HG03460 (cell line): ENCODE measurements around the gene ASAP2.
A peak's percentile ranks its signal among the peaks of the same experiment; 100 is the strongest.

Experiments
- ATAC-seq: cut with Tn5 transposase; IDR thresholded peaks from one replicate; pipeline ENCODE4 v1.9.1; 2021; ENCODE audit not compliant: unreplicated experiment

ASAP2 gene

DNA sequence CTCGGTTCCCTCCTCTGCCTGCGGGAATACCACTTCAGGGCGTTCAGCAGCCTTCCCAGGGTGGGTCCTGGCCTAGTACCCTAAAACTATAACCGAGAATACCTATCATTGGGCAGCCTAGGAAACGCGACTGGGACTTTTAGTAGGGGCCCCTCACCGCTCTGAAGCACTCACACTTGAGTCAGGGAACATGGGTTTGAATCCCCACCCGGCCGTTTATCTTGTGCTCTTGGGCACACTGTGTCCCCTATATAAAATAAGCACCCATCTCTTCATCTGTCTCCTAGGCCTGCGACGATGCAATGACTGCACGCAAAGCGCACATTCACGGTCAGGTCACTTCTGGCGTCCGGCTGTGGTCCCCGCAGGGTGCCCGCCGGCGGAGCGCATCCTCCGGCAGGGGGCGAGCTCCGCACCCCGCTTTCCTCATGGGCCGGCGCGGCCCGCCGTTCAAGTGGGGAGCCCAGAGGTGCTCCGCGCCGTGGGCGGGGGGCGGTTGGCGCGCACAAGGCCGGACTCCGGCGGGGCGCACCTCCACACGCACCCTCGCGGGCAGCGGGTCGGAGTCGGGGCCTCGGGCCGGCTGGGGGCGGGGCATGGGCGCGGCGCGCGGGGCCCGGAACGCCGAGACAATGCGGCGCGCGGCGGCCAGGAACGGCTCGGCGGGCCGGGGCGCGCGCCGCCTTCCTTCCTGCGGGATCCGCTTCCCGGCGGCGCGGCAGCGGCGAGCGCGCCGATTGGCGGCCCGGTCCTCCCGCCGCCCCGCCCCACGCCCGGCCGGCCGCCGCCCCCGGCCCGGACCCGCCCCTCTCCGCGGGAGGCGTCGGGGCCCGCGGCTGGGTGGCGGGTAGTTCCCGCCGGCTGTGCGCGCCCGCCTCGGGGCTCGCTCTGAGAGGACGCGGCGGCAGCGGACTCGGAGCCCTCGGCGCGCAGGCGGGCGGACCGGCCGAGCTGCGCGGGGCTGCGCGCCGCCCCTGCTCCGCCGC lies at the start of gene ASAP2:
TSS of gene ASAP2 (plus strand) at position 850 of the 986 bp plus-strand sequence. CDS start 293 bp downstream, outside the sequence.
- peak; percentile 51 for ATAC-seq

DNA sequence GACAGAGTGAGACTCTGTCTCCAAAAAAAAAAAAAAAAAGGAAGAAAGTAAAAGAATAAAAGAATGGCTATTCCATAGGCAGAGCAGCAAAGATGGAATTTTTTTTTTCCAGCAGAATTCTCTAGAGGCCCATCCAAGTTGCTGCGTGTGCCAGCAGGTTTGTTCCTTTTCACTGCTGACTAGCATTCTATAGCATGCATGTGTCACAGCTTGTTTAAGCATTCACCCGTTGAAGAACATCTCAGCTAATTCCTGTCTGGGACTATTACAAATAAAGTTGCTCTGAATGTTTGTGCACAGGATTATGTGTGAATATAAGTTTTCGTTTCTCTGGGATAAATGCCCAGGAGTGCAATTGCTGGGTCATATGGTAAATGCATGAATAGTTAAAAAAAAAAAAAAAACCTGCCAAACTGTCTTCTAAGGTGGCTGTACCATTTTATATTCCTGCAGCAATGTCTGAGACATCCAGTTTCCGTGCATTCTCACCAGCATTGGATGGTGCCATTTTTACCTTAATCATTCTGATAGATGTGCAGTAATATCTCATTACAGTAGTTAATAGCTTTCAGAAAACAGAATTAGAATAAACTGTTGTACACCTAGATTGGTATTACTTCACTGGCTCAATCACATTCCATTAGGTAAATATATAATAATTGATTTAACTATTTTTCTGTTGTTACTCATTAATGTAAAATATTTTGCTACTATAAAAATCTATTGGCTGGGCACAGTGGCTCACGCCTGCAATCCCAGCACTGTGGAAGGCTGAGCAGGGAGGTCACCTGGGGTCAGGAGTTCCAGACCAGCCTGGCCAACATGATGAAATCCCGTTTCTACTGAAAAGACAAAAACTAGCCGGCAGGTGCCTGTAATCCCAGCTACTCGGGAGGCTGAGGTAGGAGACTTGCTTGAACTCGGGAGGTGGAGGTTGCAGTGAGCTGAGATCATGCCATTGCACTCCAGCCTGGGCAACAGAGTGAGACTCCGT lies 47.5 kb upstream of the ASAP2 start:
- ATAC-seq = no peak

DNA sequence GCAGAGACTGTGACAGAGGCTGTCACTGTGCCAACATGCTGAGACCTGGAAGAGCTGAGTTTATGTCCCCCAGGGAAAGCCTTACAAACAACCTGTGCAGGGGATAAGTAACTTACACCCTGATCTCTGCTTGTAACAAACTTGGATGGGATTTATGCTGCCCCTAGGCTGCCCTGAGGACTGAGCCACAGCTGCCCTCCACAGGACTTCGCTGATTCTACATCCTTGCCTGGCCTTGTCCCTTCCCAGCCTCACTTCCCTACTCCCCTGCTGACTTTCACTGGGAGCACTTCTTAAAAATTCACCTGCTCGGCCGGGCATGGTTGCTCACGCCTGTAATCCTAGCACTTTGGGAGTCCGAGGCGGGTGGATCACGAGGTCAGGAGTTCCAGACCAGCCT lies 45.9 kb upstream of the ASAP2 start:
- no peak for ATAC-seq

DNA sequence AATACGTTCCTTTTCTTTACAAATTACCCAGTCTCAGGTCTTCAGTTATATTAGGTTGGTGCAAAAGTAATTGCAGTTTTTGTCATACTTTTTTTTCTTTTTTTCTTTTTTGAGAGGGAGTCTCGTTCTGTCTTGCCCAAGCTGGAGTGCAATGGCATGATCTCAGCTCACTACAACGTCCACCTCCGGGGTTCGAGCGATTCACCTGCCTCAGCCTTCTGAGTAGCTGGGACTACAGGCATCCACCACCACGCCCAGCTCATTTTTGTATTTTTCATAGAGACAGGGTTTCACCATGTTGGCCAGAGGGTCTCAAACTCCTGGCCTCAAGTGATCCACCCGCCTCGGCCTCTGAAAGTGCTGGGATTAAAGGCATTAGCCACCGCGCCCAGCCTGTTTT lies 43.8 kb upstream of the ASAP2 start:
- no peak for ATAC-seq

DNA sequence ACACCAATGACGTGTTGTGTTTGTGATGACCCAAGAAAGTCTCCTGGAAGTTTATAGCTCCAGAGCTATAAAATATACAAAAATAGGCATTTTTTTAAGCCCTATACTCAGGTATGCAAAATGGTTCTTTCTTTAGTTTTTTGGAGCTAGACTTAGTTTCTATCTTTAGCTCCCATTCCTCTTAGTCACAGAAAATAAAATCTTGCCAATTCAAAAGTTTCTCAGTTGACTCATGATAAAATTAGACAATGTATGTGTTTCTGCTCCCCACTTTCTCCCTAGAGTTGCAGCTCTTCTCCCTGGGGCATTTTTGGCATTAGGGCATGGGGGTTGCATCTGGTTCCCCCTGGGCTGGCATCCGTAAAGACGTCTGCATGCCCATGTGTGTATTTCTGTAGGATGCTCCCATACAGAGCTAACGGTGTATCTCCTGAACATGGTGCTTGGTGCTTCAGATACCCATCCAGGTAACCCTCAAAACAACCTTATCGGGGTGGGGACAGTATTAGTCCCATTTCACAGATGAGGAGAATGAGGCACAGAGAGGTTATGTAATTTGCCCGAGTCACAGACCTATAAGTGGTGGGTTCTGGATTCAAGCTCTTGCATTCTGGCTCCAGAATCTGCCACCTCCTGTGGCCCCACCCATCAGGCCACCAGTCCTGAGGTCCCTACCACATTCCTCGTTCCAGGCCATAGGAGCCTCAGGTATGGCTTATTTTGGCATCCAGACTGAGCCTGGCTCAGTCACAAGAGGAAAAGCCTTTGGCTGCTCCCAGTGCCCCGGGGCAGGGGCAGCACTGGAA lies 43.1 kb upstream of the ASAP2 start:
- no peak for ATAC-seq

DNA sequence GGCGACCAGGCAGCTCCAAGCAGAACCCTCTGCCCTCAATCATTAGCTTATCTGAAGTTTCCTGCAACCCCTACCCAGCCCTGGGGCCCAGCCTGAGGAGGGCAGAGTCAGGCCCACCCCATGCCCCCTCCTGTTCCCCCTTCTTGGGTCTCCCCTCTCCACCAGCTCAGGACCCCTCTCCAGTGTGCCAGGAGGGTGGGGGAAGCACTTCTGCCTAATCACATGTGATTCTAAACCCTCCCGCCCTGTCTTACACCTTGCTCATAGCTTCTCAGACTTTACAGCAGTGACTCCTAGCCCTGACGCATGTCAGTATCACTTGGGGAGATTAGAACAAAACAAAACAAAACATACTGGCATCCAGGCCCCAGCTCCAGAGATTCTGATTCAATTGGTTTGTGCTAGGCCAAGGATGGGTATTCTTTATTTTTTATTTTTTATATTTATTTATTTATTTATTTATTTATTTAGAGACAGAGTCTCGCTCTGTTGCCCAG lies 42.5 kb upstream of the ASAP2 start:
- no peak for ATAC-seq

DNA sequence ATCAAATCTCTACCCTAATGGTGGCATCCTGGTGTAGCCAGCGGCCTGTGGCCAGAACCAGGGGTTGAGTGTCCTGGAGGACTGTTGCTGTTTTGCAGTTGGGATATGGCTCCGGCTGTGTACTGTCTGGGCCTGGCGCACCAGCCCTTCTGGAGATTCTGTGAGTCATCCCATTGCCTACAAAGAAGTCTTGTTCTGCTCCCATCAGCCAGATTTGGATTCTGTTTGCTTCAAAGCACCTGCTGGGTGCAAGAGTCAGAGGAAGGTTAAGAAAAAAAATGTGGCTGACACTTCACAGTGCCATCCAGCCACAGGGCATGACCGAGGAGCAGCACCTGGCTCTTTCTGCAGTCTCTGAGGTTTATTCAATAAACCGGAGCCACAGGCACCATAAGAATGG lies 41.0 kb upstream of the ASAP2 start:
- ATAC-seq = no peak

DNA sequence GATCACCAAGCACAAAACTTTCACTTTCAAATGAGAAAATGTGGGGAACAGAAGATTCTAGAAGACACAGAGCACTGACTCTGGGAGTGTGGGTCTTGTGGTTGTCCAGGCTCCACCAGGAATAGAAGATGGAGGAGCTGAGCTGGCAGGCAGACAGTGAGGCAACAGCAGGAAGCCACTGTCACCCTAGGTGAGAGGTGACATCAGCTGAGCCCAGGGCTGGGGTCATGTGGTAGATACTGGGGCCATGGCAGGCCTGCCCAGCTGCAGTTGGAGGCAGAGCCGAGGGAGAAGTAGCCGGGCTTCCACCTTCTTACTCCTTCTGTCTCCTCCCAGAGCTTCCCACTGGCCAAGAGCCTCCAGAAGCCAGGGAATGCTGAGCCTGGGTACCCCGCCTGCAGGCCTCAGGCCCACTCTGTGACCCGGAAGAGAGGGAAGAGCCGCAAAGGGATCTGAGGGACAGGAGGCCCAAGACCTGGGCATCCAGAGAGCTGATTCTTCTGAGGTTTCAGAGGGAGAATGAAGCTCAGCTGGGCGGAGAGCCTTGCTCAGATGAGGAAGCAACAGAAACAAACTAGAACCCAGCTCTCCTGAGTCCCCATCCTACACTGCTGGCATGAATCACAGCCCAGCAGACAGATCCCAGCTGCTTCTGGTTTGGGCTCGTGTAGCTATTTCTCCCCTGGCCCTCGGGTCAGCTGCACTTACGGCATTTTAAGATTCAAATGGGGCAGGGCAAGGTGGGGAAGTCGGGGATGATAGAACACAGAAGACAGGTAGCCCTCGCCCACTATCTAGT lies 39.8 kb upstream of the ASAP2 start:
- ATAC-seq = no peak

DNA sequence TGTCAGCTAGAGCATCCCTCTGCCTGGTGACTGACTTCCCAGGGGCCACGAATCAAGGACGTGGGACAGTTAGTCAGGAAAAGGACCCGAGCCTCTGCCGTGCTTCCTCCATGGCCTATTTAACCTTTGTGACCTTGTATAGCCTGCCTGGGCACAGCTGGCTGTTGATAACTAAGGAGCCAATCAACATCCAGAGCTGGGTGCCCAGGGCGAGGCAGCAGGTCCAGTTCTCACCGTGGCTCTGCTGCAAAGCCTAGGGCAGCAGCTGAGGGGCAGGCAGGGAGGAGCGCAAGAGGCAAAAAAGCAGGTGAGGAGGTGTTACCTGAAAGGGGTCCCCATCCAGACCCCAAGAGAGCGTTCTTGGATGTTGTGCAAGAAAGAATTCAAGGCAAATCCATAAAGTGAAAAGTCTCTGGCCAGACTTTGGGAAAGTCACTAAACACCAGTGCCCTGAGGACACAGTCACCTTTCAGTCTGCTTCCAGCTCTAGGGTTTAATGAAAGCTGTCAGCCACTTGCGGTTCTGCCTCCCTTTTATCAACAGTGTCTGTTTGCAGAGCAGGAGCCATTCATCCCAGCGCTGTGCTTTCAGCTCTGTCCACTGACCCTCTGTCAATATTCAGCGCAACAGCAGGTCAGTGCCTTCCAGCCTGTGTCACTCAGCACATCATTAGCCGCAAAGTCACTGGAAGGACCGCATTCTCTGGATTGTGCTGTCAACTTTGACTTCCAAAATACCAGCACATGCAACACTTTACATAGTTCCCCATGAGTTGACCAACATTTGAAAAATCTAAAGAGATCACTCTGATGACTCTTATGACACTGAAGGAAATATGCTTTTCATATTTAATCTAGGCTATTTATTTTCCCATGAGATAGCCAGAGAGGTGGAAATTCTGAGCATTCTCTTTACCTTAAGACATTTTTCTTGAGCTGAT lies 38.6 kb upstream of the ASAP2 start:
- no peak for ATAC-seq

DNA sequence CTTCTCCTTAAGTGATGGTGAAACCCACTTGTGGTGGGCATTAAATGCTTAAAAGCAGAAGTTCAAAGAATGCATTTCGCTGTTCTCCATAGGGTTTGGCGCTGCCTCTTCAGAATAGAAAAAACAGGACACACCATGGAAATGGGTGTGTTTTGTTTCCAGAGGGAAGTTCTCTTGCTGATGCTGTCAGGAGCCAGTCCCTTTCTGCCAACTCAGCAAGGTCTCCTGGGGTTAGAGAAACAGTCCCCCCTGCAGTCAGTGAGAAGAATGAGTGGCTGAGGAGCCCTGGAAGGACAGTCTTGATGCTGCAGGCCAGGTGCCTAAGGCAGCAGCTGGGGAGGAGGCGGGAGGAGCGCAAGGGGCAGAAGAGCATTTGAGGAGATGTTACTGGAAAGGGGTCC lies 37.8 kb upstream of the ASAP2 start:
- no peak for ATAC-seq

DNA sequence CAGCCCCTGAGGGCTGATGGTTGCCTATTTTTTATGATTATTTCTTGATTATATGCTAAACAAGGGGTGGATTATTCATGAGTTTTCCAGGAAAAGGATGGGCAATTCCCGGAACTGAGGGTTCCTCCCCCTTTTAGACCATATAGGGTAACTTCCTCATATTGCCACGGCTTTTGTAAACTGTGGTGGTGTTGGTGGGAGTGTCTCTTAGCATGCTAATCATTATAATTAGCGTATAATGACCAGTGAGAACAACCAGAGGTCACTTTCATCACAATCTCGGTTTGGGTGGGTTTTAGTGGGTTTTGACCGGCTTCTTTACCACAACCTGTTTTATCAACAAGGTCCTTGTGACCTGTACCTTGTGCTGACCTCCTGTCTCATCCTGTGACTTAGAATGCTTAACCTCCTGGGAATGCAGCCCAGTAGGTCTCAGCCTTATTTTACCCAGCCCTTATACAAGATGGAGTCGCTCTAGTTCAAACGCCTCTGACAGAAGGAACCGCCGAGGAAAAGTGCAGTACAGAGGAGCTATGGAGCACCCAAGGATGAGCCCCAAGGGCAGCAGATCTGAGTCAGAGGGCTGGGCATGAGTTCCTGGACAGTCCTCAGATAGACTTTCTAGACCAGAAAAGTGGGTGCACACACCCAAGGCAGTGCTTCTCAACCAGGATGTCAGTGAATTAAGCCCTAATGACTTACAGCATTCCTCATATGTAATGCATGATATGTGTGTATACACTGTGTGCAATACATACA lies 37.1 kb upstream of the ASAP2 start:
- ATAC-seq = no peak

DNA sequence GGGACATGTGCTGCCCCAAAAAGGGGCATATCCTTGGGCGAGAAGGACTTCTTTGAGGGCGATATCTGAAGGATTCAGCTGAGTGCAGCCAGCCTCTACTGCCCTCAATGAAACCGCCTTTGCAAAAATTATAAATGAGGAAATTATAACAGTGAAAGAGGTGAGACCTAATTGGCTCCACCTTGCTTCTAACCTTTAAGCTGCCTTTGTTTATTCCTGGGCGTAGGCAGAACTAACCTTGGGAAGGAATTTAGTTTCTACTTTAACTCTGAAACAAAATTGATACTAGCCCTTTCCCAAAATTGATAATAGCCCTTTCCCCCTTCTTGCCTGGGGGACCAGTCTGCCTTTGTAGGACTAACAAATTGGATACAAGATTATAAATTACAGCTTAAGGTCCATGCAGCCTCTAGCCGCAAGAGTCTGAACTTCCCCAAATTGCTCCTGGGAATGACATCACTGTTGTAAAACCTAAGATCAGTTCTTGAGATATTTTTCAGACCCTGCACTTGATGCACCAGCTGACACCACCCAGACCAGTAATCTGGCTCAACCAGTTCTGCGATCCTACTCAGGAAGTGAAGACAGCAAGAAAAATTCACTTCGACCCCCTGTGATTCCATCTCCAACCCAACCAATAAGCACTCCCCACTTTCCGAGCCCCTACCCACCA lies 36.0 kb upstream of the ASAP2 start:
- no peak for ATAC-seq

DNA sequence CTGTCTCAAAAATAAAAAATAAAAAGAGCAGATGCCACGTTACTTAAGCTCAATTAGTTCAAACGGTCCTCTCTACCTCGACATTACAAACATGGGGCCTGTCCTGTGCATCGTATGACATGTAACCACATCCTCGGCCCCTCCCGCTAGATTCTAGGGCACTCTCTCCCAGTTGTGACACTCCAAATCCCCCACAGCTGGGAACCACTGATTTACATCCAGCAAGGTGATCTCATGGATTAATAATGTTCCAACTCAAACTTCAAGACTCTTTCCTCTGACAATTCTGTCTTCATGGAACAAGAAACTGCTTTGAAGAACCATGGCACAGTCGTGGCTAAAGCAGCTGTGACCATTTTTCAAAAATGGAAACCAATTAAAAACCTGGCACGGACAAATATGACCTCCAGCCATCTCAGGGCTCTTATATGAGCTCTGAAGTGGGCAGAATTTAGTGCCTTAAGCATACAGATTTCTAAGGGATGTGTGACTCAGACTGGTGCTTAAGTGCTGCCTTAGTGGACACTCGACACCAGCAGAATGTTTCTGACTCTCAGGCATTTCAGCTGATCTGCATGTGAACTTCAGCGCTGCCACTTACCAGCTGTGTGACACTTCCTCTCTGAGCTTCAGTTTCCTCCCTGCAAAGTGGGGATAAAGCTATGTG lies 31.7 kb upstream of the ASAP2 start:
- no peak for ATAC-seq

DNA sequence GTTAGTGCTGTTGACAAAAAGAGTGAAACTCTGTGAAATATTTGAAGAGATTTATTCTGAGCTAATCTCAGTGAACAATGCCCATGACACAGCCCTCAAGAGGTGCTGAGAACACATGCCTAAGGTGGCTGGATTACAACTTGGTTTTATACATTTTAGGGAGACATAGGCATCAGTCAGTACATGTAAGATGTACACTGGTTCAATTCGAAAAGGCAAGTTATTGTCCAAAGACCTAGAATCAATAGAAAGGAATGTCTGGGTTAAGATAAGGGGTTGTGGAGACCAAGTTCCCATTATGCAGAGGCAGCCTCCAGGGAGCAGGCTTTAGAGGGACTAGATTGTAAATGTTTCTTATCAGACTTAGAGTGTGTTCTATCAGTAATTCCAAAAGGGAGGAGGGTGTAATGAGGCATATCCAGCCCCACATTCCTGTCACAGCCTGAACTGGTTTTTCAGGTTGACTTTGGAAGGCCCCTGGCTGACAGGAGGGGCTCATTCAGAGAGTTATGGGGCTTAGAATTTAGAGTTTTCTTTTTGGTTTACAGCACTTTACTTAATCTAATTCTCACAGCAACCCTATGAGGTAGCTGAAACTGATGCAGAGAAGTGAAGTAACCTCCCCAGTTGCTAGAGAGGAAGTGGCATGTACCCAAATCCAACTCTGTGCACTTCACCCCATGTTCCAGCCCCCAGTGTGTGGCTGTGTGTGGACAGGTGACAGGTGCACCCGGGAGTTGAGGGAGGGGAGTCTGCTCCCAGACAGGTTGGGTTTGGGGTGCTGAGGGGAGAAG lies 28.3 kb upstream of the ASAP2 start:
- no peak for ATAC-seq

DNA sequence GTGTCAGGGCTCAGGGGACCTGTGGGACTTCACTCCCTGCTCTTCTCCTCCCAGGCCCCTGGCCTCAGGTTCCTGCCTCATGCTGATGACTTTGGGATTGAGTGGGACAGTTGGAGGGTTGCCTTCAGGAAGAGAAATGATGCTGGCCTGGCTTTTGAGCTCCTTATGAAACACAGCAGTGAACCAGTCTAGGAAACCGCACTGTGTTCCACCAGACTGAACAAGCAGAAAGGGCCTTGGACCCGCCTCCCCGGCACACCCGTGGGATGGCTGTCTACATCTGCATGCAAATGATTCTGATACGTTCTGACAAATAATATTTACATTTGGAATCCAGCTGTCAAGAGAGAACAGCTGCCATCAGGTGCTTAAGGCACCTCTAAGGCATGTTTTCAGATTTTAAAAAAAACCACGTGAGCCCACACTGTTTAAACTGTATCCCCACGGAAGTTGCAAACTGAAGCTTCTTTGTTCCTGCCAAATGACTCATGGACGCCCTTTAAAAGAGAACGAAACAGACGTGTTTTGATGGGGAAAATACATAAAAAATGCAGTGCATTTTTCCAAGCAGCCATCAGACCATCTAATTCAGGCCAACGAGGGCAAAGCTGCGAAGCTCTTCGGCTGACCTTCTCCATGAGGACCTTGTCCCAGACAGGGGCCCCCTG lies 27.6 kb upstream of the ASAP2 start:
- peak; percentile 73 for ATAC-seq
